HG02642 (cell line): ENCODE results near the gene CADM1.
A peak's percentile ranks its signal among the peaks of the same experiment; 100 is the strongest.

Experiments
- ATAC-seq: cut with Tn5 transposase; IDR thresholded peaks from one replicate; pipeline ENCODE4 v1.9.1; 2021; ENCODE audit warnings: mild to moderate bottlenecking; ENCODE audit not compliant: unreplicated experiment, poor library complexity

CADM1 gene

DNA sequence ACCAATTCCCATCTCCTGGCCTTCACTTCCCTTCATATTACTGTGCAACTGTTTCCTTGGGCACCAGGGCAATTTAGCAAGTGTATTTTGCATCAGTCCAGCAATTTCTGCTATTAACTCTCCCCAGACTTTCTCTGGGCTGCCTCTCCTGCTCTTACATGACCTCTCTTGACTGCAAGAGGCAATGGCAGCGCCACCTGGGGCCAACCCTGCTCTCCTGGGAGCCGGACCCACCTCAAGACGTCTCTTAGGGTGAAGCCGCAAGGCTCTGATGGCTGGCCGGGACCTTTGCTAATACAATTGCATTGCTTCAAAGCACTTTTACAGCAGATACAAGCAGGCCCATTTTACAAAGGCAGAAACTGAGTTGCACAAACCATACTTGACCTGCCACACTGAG is 360.2 kb downstream of the CADM1 start:
- no peak for ATAC-seq

DNA sequence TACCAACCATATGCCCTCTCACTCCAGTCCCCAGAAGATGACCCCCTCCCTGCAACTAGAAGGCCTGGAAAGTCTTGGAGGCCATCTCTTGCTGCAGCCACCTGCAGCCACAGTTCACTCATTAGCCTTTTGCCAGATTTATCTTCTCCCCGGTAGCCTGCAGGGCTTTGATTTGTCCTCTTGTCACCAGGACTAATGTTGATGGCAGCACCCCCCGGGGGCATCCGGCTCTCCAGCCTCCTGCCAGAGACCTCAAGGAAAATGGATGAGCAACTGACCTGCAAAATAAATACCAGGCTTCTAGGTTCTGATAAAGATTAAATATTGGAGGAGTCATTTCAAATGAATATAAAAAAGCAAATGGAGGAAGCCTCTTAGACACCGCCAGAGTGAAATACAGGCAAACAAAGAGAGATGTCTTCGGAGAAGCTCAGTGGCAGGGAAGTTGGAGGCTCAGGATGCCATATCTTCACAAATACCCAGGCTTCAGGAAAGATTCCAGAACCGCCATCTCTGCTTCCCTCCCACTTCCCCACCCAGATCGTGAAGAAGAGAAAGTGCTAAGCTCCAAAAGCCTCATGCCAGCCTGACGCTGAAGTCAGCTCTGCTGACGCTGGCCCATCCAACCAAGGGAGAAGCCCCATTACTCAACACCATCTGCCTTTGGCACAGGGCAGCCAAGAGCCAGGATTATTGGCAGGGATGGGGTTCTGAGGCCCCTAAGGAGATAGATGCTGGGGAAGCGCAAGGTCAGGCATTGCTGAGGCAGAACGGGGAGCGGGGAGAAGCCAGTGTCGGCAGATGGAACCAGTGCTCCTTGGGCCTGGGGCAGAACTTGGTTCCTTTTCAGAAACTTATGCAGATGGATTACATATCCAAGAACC is 362.7 kb downstream of the CADM1 start:
- ATAC-seq: no peak

- no peak for ATAC-seq
Measured at GRCh38 chr11:115135936-115136335, 368.3 kb downstream of the CADM1 start.

GRCh38 chr11:115134926-115135325 is 369.3 kb downstream of the CADM1 start:
- no peak for ATAC-seq

GRCh38 chr11:115133475-115134209 is 370.6 kb downstream of the CADM1 start:
- no peak for ATAC-seq

- ATAC-seq: no peak
Measured at GRCh38 chr11:115132436-115133228, 371.6 kb downstream of the CADM1 start.

GRCh38 chr11:115129473-115130289 is 374.5 kb downstream of the CADM1 start:
- ATAC-seq: no peak

DNA sequence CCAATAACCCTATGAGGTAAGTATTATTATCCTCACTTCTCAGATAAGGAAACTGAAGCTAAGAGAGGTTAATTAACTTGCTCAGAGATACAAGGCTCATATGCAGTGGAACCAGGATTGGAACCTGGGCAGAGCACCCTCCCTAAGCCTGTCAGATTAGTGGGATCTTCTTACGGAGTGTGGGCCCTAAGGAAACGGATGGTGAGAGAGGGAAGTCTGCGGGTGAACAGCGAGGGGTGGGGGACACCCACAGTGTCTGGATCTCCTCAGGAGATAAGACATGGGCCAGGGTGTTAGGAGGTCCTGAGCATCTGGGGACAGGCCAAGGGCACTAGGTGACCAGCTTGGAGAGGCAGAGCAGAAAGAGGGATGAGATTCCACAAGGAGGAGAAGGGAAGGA is 376.0 kb downstream of the CADM1 start:
- no peak for ATAC-seq

GRCh38 chr11:115127790-115128189 is 376.4 kb downstream of the CADM1 start:
- ATAC-seq: no peak

GRCh38 chr11:115126515-115127208 is 377.6 kb downstream of the CADM1 start:
- ATAC-seq: peak; percentile 91

GRCh38 chr11:115126092-115126491 is 378.1 kb downstream of the CADM1 start:
- ATAC-seq: peak; percentile 35

DNA sequence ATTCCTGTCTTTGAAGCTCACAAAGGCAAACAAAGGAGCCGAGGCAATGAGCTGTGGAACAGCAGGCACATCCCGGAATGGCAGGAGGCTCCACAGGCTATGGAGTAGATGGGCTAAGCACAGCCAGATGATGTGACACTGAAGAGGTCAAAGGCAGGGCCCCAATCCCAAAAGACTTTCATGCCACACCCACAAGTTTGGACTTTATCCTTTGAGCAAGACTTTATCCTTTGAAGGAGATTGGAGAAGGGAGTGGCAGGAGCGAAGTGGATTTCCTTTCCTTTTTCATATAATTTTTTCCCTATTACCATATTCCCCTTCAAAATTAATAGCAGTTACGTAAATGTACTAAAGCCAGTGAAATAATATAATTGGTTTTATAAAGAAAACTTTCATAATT is 379.4 kb downstream of the CADM1 start:
- no peak for ATAC-seq

GRCh38 chr11:115123641-115124040 is 380.6 kb downstream of the CADM1 start:
- ATAC-seq: no peak

DNA sequence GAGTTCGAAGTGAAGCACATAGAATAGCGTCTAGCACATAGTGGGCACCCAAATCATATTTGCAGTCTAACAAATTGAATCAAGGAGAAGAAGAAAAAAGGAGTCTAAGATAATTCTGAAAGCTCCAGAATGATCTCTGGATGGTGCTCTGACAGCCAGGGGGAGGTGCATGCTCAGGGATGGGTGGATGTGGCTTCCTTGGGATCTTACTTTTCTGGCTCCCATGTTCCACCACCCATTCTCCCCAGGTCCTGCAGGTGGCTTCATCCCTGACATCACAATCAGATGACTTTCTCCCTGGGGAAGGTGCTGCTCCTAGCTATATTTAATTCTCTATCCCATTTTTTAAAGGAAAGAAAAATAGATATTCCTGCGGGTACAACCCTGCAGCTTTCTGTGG is 381.9 kb downstream of the CADM1 start:
- no peak for ATAC-seq
